Measurements from ENCODE around the gene NDUFA13.

The NDUFA13 gene

DNA sequence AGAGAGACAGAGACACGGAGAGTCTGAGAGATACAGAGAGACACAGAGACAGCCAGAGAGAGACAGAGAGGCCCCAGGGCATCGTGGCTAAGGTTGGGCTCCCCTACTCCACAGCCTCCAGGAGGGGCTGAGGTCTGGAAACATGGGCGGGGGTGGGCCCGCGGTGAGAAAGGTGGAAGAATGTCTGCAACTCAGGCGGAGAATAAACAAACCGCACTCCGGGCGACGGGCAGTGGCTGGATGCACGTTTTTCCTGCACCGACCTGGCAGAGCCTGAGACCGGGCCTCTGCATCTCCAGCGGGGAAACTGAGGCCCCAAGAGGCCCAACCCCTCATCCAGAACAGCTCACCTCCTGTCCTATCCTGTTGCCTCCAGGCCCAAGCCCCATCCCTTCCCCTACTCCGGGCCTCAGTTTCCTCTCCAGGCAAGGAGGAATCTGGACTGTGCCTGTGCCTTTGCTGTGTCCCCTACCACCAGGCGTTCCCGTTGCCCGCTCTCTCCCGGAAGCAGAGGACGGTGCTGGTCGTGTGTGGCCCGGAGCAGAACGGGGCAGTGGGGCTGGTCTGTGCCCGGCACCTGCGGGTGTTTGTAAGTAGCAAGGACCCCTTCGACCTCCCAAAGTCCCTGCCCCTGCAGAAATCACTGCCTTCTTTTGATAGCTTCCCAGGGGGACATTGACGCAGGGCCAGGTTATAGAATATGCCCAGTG is 18.7 kb downstream of the NDUFA13 start:
- no peak for DNase-seq (ENCODE audit: extremely low read depth, low read depth)
- no peak overlapping the region for H3K4me3 ChIP-seq (replicated peaks; ENCODE audit: low read depth, low read length)
- no peak for TF ChIP-seq CTCF (IDR thresholded peaks at IDR 0.05; ENCODE audit: low read depth, low read length, missing control alignments)

DNA sequence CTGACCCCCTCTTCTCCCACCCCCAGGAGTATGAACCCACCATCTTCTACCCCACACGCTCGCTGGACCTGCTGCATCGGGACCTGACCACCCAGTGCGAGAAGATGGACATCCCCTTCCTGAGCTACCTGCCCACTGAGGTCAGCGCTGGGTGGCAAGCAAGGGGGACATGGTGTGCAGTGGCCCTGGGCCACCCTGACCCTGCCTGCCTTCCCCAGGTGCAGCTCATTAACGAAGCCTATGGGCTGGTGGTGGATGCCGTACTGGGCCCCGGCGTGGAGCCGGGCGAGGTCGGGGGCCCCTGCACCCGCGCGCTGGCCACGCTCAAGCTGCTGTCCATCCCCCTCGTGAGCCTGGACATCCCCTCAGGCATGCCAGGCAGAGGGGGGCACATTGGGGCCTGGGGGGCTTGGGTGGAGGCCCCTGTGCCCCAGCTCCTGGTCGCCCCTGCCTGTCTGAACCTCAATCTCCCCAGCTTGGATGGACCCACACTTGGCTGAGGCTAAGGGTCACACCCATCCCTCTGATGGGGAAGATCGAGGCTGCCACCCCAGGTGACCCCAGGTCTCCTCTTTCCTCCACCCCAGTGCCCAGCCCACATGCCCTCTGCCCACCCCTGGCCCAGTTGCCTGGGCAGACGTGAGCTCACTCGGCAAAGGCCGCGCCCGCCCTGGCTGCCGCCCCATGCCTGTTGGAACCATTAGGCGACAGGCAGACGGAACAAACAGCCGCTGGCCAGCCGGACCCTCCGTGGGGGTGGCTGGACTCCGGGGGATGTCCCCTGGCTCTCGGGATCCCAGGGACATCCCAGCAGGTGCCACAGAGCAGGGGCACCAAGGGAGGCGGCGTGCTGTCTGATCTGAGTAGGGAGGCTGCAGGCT is 19.5 kb downstream of the NDUFA13 start:
- DNase-seq (ENCODE audit: extremely low read depth, low read depth) = no peak
- no peak for TF ChIP-seq CTCF (IDR thresholded peaks at IDR 0.05; ENCODE audit: low read depth, low read length, missing control alignments)

GRCh38 chr19:19537075-19538048 is 21.3 kb downstream of the NDUFA13 start:
- no peak for DNase-seq (ENCODE audit: extremely low read depth, low read depth)
- H3K4me3 ChIP-seq (replicated peaks; ENCODE audit: low read depth, low read length) = no peak overlapping the region
- TF ChIP-seq CTCF (IDR thresholded peaks at IDR 0.05; ENCODE audit: low read depth, low read length, missing control alignments) = no peak

More for the DNA sequence above, 19.5 kb downstream of the NDUFA13 start:
- H3K4me3 ChIP-seq (replicated peaks; ENCODE audit: low read depth, low read length) = no peak overlapping the region

- TF ChIP-seq CTCF (IDR thresholded peaks at IDR 0.05; ENCODE audit: low read depth, low read length, missing control alignments) = no peak
- no peak for DNase-seq (ENCODE audit: extremely low read depth, low read depth)
- peak within 1 kb of the TSS; percentile 29 for H3K4me3 ChIP-seq (replicated peaks; ENCODE audit: low read depth, low read length)
Observed at GRCh38 chr19:19538061-19538784, 22.2 kb downstream of the NDUFA13 start, which contains the start of gene CILP2. TSS of gene CILP2 (plus strand) at chr19:19538265. CDS start at chr19:19538350, 85 bp downstream.

- no peak for TF ChIP-seq CTCF (IDR thresholded peaks at IDR 0.05; ENCODE audit: low read depth, low read length, missing control alignments)
- H3K4me3 ChIP-seq (replicated peaks; ENCODE audit: low read depth, low read length) = no peak overlapping the region
- no peak for DNase-seq (ENCODE audit: extremely low read depth, low read depth)
Observed at GRCh38 chr19:19538785-19539166, 22.8 kb downstream of the NDUFA13 start.

GRCh38 chr19:19539698-19540063 is 23.7 kb downstream of the NDUFA13 start:
- TF ChIP-seq CTCF (IDR thresholded peaks at IDR 0.05; ENCODE audit: low read depth, low read length, missing control alignments) = no peak
- no peak overlapping the region for H3K4me3 ChIP-seq (replicated peaks; ENCODE audit: low read depth, low read length)
- no peak for DNase-seq (ENCODE audit: extremely low read depth, low read depth)
